Dermis blood vessel endothelial cell (primary cell): ENCODE data around the gene ZNF777. TPM values are rescaled to one million over a fixed set of nuclear protein-coding genes. Genes with fewer than 3 reads are reported as not detected.
"Not testable (repeated sequence)": the region's sequence is repeated elsewhere in the genome, so short reads cannot be mapped to it uniquely, and the experiment has no call there.

Experiments used
- DNase-seq: peaks from one replicate; pipeline ENCODE4 v3.0.0; 2010
- total RNA-seq: library from RNA; depleted of rRNA; stranded (reverse); fragments of >200 nt; gene quantifications from 2 replicates; pipeline ENCODE4 v1.2.3, GENCODE V29; 2014

ZNF777 gene
- total RNA-seq, 1 donor from 2014 or later = 4.9 TPM

DNA sequence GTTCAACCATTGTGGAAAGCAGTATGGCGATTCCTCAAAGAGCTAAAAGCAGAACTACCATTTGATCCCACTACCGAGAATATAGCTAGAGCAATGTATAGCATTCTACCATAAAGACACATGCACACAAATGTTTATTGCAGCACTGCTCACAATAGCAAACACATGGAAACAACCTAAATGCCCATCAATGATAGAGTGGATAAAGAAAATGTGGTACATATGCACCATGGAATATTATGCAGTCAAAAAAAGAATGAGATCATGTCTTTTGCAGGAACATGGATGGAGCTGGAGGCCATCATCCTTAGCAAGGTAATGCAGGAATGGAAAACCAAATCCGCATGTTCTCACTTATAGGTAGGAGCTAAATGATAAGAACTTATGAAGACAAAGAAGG lies 47.8 kb downstream of the ZNF777 start:
- DNase-seq = not testable (repeated sequence)

DNA sequence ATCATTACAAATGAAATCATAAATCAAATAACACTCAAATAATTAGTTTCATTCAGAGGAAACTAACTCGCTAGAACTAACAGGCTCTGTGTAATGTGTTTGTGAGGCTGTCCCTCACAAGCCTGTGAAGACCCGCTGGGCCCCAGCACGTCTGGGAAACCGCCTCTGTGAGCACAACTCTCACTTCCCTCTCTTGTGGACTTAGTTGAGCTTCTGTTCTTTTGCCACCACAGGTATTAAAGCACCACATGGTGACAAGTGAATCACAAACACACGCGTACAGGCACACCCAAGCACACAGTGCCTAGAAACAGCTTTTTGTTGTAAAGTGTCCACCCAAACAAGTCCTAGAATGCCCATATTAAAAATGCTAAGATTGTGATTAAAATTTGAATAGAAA lies 51.0 kb downstream of the ZNF777 start:
- no peak for DNase-seq

DNA sequence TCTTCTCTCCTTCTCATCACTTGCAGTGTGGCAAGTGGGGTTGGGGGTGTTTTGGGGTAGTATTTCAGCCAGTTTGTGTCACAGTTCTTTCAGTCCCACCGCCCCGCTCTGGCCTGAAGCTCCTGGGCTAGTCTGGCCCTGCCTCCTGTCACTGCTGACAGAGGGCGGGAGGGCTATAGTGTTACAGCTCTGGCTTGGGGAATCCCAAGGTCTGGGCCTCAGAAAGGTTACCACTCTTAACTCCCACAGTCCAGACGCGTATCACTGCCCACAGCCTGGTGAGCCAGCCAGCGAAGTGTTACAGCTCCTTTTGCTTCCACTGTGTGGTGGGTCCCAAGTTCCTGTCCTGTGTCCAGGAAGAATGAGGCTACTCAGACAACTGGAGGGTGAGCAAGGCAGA lies 56.0 kb downstream of the ZNF777 start:
- DNase-seq = no peak

DNA sequence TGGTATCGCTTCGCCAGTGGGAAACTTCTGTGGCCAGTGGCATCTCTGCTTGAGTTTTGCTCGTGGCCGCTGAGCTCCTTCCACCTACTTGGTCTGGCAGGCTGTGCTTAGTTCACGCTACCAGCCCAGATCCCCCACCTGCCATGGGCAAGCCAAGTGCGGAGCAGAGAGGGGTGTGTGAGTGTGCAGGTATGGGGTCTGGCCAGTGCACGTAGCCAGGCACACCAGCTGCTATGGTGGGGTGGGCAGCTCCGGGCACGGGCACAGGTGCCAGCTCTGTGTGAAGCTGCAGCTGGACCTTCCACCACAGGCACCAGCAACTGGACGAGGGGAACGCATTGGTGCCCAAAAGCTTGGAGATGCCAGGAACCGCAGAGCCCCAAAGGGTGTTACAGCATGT lies 56.5 kb downstream of the ZNF777 start:
- no peak for DNase-seq

DNA sequence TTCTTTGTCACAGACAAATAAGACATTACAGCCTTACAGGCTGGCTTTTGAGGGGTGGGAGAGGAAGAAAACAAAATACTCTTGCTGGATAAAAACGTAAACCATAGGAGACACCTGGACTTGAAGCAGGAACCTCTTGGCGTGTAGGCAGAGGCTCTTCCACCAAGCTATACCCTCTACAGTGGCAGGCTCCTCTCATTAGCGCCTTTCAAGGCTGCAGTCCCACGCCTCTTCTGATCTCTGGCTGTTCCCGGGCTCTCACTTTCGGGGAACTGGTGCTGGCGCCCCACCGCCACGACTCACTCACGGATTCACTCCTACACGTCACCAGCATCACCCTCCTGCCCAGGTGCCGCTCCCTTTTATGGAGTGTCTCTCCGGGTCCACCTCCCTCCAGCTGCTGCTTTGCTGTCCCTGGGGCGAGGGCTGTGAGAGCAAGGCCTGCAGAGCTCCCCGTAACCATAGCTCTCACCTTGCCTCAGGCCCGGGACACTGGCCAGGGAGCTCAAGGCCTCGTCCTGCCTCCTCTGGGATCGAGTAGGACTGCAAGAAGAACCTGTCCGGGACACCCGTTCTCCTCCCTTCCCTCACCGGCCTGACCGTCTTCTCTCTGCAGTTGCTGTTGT lies 62.6 kb downstream of the ZNF777 start:
- no peak for DNase-seq

DNA sequence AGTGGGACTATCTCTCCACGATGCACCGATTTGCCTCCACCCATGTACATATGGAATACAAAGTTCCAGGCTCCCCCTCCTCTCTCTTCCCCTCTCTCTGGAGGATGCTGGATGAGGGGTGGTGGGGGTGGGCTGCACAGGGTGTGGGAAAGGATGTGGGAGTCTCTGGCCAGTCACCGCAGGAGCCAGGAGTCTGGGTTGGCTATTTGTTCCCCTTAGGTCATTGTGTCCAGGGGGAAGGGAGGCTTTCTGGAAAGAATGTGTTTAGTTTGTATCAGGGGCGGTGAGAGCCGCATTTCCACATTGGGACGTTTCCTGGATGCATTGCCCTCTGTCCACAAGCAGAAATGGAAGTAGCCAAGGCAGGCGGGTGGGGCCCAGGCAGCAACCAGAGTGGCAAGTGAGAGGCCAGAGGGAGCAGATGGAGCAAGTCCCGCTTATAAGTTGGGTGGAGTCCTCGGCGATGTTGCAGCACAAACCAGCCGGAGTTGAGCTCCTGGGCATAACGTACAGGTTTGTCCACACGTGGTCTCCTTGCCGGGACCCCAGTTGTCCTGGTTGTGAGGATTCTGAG lies 63.3 kb downstream of the ZNF777 start:
- no peak for DNase-seq

DNA sequence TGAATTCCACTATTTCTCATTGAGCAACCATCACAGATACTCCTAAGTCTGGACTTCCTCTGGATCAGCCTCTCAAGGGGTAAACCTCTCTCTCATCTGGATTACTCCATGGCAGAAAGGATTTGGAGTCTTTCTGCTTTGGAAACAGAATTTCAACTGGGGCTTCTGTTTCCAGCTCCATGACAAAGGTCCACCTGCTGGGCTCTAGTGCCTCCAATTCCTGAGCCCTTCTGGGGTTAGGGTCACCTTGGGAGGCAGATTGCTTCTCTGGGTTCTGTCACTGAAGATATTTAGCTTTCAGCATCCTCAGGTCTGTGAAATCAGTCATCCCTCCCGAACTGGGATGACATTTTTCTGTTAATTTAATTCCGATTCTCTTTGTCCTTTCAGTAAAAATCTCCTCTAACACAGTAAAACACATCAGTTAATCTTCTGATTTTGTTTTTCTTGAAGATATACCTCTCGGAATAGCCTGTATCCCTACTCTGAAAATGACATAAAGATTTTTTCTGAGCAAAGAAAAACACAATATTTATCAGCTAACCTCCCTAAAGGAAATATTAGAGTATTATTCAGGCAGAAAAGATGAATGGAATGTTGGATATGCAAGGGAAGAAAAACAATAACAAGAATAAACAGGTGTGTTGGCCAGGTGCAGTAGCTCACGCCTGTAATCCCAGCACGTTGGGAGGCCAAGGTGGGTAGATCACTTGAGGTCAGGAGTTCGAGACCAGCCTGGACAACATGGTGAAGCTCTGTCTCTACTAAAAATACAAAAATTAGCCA lies 72.1 kb downstream of the ZNF777 start:
- not testable (repeated sequence) for DNase-seq

DNA sequence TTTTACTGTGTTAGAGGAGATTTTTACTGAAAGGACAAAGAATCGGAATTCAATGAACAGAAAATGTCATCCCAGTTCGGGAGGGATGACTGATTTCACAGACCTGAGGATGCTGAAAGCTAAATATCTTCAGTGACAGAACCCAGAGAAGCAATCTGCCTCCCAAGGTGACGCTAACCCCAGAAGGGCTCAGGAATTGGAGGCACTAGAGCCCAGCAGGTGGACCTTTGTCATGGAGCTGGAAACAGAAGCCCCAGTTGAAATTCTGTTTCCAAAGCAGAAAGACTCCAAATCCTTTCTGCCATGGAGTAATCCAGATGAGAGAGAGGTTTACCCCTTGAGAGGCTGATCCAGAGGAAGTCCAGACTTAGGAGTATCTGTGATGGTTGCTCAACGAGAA lies 74.3 kb downstream of the ZNF777 start:
- not testable (repeated sequence) for DNase-seq

DNA sequence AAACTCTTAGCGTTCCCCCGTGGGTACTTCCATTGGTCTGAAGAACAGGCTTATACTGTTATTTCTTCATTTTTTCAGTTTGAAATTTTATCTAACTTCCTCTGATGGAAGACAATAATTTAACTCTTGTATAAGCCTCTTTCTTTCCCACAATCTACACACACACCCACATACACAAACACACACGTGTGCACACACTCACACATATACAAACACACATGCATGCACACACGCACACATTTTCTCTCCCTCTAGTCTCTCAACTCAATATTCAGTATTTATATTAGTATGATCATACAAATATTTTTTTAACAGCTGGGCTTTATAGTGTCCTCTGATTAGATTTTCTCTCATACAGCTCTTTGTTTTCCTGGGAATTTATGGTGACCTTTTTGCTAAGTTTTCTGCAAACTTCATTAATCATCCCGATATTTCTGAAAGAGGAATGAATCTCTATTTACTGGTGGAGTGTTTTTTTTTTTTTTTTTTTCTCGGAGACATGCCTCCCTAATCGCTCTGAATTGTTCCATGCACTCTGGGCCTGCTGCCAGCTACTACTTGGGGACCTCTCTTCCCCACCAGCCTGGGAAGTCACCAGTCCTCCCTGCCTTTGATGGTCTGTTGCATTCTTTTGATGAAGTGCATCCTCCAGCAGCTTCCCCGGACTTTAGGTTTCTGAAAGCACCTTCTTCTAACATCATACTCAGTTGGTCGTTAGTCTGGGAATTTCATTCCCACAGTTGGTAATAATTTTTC lies 75.5 kb downstream of the ZNF777 start:
- DNase-seq = no peak

Other genes with a start within 250 kb of the ZNF777 start
- gene ZNF212, start 221.4 kb downstream of the ZNF777 start, total RNA-seq = 3.7 and 4.6 TPM in 2 replicates
- 6.7 and 7.5 TPM in 2 replicates for gene ZNF783, start 198.9 kb downstream of the ZNF777 start, total RNA-seq
- gene ZNF746, start 36.7 kb upstream of the ZNF777 start, total RNA-seq = 22.7 and 24.3 TPM in 2 replicates